ENCODE measurements around the gene AIP.
"Not testable (repeated sequence)": the region's sequence is repeated elsewhere in the genome, so short reads cannot be mapped to it uniquely, and the experiment has no call there.

AIP gene

DNA sequence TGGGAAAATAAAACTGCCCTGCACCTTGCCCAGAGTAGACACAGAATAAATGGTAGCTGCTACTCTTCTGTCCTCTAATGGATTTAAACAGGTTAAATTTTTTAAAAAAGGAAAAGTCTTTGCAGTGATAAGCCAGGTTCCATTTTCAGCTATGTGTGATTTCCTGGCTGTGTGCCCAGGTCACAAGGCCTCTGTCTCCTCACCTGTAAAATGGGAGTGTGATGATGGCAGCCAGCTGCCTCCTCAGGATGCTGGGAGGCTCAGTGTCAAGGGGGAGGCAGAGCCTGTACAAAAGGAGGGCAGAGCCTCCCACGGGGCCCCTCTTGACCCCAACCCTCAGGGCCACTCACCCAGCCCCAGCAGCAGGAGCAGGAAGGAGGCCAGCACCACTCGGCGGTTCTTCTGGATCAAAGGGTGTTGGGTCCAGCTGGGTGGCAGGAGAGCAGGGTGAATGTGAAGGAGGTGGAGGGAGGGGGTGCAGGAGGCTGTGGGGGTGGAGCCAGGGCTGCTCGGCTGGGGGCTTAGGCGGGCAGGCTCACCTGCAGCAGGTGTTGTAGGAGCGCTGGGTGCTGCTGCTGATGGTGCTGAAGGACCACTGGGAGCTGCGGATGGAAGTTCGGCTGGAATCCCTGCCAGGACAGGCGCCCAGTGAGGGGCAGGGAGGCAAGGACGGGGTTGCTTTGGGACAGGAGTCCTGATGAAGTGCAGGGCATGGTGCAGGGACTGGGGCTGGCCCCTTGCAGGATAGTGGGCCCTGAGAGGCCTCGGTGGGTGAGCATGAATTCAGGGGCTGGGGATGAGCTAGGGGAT is 15.7 kb upstream of the AIP start:
- FAIRE-seq (no peak), DNase-seq (ENCODE audit: insufficient read length, low spot score) (no peak)

DNA sequence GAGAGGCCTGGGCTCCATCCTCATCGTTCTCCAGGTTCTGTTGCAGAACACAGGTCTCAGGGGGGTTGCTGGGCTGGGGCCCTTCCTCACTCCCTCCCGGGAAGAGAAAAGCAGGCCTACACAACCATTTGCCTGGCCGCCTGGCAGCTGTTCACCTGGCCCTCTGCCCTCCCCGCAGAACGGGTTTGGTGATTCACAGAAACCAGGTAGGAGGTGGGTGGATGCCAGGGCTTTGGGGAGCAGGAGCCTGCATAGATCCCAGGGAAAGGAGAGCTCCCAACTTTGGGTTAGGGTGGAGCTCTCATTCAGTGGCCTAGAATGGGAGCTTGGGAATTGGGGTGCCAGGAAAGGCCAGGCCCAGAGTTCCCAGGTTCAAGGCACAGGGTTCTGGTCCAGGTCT is 14.8 kb upstream of the AIP start:
- no peak for DNase-seq (ENCODE audit: insufficient read length, low spot score)
- no peak for FAIRE-seq

DNA sequence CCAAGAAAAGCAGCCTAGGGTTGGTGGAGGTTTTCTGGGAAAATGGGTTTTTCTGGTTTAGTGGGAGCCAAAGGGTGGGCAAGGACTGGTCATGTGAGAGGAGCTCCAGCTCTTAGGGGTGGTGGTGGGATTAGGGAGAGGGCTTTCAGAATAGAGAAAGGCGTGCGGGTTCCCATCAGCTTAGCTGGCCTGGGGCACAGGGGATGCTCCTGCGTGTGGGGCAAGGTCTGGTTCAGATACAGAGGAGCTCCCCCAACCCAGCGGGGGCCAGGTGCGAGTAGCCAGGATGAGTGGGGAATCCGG is 14.4 kb upstream of the AIP start:
- DNase-seq (ENCODE audit: insufficient read length, low spot score) (no peak), FAIRE-seq (no peak)

DNA sequence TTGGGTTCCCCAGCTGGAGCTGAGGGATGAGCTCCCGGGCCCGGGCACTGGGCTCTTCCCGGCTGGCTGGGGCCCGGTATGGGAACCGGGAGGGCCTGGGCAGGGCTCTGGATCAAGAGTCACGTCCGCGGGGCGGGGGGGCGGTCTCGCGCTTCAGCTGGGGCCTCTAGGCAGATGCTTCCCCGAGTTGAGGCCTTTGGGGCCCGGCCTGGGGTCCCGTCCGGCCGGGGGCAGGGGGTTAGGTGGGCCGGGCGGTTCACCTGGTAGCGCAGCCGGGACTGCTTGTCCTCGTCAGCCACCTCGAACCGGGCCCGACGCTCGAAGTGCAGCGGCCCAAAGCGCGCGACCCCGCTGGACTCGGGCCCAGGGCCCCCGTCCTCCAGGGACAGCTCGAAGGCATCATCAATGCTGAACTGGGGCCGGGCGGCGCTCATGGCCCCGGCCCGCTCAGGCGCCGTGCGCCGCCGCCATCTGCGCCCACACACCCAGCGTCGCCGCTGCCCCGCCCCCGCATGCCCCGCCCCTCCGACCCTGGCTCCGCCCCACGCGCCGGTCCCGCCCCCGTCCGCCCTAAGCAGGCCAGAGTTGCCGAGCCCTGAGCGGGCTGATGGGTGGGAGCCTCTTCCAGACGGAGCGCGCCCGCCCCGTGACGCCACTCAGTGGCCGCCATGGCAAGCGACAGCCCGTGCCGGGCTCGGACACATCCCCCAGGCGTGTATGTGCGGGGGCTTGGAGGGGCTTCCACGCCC is 13.9 kb upstream of the AIP start, which contains the start of gene TMEM134:
Gene TMEM134 (minus strand): TSS at position 493 of the 749 bp plus-strand sequence. CDS start 59 bp downstream, at position 434.
- FAIRE-seq = peak; percentile 96
- peak; percentile 98 for DNase-seq (ENCODE audit: insufficient read length, low spot score)

DNA sequence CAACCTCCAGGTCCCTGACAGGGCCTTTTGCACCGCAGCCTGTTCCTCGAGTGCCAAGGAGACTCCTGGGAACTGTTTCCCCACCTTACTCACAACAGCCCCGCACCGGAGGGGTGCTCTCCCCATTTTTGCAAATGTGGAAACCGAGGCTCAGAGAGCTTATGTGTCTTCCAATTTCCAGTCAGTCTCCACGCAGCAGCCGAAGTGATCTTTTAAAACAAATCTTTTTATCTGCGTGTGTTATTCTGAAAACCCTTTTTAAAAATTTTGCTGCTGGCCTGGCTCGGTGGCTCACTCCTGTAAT is 13.4 kb upstream of the AIP start:
- FAIRE-seq = no peak
- DNase-seq (ENCODE audit: insufficient read length, low spot score) = no peak

DNA sequence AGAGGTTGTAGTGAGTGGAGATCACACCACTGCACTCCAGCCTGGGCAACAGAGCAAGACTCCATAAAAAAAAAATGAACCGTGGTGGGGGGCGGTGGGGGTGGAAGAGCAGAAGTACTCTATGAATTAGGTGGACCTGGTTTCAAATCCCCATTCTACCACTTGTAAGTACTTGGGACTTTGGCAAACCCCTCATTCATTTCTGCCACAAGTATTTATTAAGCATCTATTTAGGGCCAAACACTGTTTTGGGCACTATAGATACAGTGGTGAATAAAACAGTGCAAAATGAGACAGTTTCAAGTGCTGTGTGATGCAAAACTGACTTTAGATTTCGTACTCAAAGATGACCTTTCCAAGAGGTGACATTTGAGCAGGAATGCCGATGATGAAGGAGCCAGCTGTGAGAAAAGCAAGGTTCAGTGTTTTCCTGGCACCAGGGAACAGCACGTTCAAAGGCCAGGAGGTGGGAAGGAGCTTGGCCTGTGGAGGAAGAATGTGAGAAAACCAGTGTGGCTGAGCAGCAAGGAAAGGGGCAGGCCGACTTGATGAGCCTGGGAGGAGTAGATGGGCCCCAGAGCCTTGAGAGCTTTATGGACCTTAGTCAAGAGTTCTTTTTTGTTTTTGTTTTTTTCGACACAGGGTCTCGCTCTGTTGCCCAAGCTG is 12.4 kb upstream of the AIP start:
- no peak for DNase-seq (ENCODE audit: insufficient read length, low spot score)
- FAIRE-seq = no peak

DNA sequence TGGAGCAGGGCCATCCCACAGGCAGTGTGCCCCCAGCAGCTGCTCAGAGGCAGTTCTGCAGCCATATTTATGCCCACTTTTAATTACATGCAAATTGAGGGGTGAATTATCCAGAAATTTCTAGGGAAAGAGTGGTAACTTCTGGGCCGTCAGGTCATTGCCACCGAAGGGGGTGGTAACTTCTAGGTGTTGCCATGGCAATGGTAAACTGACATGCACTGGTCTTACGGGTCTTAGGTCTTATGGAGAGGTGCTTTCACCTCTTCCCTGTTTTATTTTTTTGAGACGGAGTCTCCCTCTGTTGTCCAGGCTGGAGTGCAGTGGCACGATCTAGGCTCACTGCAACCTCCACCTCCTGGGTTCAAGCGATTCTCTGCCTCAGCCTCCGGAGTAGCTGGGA is 9.9 kb upstream of the AIP start:
- no peak for DNase-seq (ENCODE audit: insufficient read length, low spot score)
- FAIRE-seq = no peak

DNA sequence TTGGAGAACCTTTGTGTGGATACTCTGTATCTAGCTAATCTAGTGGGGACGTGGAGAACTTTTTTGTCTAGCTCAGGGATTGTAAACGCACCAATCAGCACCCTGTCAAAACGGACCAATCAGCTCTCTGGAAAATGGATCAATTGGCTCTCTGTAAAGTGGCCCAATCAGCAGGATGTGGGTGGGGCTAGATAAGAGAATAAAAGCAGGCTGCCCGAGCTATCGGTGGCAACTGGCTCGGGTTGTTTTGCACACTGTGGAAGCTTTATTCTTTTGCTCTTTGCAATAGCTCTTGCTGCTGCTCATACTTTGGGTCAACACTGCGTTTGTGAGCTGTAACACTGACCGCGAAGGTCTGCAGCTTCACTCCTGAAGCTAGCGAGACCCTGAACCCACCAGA is 6.1 kb upstream of the AIP start:
- not testable (repeated sequence) for DNase-seq (ENCODE audit: insufficient read length, low spot score); FAIRE-seq

DNA sequence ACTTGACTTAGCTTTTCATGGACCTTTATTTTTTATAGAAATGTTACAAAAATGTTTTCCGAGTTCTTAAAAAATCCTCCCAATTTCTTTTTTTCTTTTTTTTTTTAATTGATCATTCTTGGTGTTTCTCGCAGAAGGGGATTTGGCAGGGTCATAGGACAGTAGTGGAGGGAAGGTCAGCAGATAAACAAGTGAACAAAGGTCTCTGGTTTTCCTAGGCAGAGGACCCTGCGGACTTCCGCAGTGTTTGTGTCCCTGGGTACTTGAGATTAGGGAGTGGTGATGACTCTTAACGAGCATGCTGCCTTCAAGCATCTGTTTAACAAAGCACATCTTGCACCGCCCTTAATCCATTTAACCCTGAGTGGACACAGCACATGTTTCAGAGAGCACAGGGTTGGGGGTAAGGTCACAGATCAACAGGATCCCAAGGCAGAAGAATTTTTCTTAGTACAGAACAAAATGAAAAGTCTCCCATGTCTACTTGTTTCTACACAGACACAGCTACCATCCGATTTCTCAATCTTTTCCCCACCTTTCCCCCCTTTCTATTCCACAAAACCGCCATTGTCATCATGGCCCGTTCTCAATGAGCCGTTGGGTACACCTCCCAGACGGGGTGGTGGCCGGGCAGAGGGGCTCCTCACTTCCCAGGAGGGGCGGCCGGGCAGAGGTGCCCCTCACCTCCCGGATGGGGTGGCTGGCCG is 5.3 kb upstream of the AIP start:
- FAIRE-seq; DNase-seq (ENCODE audit: insufficient read length, low spot score): not testable (repeated sequence)

DNA sequence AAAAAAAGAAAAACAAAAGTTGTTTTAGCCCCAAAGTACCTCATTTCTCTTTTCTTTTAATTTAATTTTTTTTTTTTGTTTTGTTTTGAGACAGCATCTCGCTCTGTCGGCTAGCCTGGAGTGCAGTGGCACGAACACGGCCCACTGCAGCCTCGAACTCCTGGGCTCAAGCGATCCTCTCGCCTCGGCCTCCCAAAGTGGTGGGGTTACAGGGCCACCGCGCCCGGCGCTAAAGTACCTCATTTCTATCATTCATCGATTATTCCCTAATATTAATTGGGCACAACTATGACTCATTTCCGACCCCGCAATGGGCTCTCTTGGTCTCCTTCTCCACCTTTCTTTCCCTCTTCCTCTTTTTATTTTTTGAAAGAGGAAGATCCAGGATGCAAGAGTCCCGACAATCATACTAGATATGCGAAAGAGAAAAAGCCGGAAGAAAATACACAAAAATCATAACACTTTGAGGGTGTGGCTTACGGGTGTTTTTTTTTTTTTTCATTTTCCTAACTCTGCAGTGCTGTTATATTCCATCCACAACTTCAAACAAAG is 475 bp upstream of the AIP start:
- DNase-seq (ENCODE audit: insufficient read length, low spot score) (no peak), FAIRE-seq (no peak)

DNA sequence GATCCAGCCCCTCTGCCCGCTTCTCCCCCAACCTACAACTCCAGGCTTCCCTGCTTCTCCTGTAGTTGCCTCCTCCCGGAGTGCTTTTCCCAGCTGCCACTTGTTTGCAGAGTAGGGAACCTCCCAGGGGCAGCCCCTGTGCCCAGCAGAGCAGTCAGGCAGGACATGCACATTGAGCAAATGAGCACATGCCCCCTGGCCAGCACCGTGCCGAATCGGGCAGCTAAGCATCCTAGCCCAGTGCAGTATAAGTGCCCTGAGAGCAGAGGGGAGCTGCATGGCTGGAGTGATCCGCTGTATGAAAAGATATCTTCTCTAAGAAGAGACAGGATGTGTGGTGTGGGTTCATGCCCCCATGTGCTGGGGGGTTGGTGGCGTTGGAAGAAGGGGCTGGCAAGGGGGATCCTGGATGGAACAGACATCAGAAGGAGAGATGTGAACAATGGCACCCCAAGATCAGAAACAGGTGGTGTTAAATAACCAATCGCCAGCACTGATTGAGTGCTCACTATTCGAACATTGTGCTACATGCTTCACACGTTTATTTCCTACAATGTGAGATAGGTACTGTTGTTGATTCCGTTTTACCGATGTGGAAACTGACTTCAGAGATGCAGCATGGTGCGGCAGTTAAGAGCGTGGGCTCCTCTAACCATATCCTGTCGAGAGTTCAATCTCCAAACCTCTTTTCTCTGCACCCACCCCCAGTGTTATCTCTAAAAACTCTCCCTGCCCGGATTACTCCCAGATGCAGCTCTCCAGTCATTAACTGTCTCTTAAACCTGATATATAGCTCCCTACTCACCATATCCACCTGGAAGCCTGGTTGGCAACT is 1.2 kb downstream of the AIP start:
- peak; percentile 69 for FAIRE-seq

DNA sequence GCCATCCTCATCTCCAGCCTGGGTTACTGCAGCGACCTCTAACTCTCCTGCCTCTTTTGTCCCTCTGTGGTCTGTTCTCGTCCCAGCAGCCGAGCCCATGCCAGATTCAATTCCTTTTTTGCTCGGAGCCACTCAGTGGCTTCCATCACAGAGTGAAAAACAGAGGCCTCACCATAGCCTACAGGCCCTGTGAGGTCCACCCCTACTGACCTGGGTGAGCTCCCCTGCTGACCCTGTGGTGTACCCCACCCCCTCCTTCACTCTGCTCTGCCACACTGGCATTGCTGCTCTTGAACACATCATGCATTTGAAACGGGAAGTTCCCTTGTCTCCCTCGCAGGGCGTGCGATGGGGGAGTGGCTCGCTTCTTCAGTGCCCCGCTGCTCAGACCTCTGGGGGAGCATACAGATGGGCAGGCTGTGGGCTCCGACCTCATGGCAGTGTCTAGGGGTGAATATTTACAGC is 2.1 kb downstream of the AIP start:
- DNase-seq (ENCODE audit: insufficient read length, low spot score) (no peak), FAIRE-seq (no peak)

More for the DNA sequence above, 1.2 kb downstream of the AIP start:
- DNase-seq (ENCODE audit: insufficient read length, low spot score) = no peak

DNA sequence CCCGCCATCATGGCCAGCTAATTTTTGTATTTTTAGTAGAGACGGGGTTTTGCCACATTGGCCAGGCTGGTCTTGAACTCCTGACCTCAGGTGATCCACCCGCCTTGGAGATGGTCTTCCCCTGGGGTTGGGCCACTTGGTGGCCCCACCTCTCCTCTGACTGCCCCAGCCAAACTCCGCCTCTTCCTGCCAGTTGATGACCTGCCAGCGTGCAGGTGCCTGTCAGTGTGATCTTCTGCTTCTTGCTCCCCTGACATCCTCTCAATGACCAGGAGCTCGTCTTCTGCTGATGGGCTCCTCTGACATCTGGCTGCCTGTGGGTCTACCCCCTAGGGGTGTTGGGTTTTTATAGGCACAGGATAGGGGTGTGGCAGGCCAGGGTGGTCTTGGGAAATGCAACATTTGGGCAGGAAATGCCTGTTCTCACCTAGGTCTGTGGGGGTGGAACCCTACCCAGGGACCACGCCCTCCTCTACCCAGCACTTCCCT is 3.1 kb downstream of the AIP start:
- DNase-seq (ENCODE audit: insufficient read length, low spot score); FAIRE-seq: not testable (repeated sequence)

DNA sequence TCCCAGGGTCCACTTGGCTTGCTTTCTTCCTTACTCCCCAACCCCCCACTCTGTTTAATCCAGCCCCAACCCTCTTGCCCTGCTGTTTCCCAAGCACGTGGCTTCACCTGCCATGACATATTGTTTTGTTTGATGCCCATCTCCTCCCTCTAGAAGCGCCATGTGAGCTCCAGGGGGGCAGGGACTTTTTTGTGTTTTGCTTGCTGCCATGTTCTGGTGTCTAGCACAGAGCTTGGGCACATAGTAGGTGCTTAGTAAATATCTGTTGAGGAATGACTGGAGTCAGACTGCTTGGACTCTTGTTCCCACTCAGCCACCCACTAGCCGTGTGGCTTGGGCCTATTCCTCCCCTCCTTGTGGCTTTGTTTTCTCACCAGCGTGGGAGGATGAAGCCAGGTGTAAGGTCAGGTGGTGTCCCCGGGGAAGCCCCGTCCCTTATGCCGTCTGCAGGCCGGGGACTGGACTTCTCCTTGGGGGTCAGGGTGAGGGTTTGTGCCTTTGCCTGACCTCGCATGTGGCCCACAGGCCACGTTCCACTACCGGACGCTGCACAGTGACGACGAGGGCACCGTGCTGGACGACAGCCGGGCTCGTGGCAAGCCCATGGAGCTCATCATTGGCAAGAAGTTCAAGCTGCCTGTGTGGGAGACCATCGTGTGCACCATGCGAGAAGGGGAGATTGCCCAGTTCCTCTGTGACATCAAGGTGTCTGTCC is 3.8 kb downstream of the AIP start:
- no peak for FAIRE-seq
- DNase-seq (ENCODE audit: insufficient read length, low spot score) = no peak

DNA sequence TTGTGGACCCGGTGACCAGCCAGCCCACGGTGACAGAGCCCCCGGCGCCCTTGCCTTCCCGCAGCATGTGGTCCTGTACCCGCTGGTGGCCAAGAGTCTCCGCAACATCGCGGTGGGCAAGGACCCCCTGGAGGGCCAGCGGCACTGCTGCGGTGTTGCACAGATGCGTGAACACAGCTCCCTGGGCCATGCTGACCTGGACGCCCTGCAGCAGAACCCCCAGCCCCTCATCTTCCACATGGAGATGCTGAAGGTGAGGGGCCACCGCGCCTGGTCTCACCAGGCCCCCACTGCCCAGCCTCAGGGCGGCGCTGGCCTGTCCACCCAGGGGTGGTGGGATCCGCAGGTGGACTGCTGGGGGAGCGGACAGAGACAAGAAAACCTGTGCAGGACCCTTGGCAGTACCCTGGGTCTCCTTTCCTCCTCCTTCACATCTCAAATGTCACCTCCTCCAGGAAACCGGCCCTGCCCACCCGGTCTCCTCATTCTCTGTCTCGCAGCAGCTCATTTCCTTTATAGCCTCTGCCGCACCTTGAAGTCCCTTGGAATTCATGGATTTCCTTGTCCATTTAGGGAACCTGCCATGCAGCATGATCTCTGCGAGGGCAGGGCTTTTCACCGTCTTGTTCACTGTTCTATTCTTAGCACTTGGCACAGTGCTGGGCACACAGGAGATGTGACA is 6.5 kb downstream of the AIP start:
- no peak for DNase-seq (ENCODE audit: insufficient read length, low spot score)
- FAIRE-seq = peak; percentile 16

DNA sequence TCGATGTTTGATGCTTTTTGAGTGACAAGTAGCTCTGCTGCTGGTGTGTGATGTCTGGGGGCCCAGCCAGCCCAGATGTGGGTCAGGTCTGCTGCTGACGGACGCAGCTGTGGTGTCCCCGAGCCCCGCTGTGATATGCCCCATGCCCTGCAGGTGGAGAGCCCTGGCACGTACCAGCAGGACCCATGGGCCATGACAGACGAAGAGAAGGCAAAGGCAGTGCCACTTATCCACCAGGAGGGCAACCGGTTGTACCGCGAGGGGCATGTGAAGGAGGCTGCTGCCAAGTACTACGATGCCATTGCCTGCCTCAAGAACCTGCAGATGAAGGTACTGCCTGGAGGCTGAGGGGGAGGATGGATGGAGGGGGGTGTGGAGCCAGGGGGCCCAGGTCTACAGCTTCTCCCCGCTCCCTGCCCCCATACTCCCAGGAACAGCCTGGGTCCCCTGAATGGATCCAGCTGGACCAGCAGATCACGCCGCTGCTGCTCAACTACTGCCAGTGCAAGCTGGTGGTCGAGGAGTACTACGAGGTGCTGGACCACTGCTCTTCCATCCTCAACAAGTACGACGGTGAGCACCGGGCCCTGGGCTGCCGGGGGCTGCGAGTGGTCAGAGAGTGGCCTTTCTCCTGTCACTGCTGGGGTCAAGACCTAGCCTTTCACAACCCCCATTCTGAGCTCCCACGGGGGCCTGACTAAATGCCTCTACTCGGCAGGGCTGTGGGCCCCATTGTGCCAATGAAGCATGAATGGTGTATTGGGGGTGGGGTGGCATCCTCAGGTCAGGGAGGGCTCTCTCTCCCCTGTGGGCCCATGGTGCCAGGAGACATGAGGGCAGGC is 7.3 kb downstream of the AIP start:
- DNase-seq (ENCODE audit: insufficient read length, low spot score) (no peak), FAIRE-seq (peak; percentile 72)

DNA sequence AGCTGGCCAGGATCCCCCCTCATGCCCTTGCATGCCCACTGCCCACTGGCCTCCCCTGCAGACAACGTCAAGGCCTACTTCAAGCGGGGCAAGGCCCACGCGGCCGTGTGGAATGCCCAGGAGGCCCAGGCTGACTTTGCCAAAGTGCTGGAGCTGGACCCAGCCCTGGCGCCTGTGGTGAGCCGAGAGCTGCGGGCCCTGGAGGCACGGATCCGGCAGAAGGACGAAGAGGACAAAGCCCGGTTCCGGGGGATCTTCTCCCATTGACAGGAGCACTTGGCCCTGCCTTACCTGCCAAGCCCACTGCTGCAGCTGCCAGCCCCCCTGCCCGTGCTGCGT is 7.9 kb downstream of the AIP start:
- DNase-seq (ENCODE audit: insufficient read length, low spot score) = no peak
- no peak for FAIRE-seq

All from HTR-8/SVneo (cell line).